Lower lobe of right lung (tissue), 2 donors: ENCODE data around the gene CCDC85C. TPM values are rescaled to one million over a fixed set of nuclear protein-coding genes. Genes with fewer than 3 reads are reported as not detected.
A peak's percentile ranks its signal among the peaks of the same experiment; 100 is the strongest.

ENCODE experiments used
- ATAC-seq, 2 donors: fragments of 200-7000 bp; cut with Tn5 transposase; one replicate each; pipeline ENCODE4 v1.9.1; 2020 to 2022; ENCODE audit warnings: mild to moderate bottlenecking in 2 of 2, moderate library complexity in 2 of 2
- DNase-seq: peaks from one replicate; pipeline ENCODE4 v3.0.0-alpha.2; 2020
- H3K27ac ChIP-seq: fragments of 200-600 bp; one replicate; pipeline ENCODE4 v1.8.0; 2022
- H3K27me3 ChIP-seq: fragments of 200-600 bp; one replicate; pipeline ENCODE4 v1.8.0; 2022; ENCODE audit warnings: low read depth
- H3K36me3 ChIP-seq: fragments of 200-600 bp; one replicate; pipeline ENCODE4 v1.8.0; 2022; ENCODE audit warnings: mild to moderate bottlenecking
- H3K4me1 ChIP-seq: fragments of 200-600 bp; one replicate; pipeline ENCODE4 v1.8.0; 2022
- H3K4me3 ChIP-seq: fragments of 200-600 bp; one replicate; pipeline ENCODE4 v1.8.0; 2022; ENCODE audit warnings: mild to moderate bottlenecking
- H3K9me3 ChIP-seq: fragments of 200-600 bp; one replicate; pipeline ENCODE4 v1.8.0; 2022
- intact Hi-C: fragments of 100-400 bp; cut with DNase I; formaldehyde crosslinking; loops from one replicate; pipeline ENCODE4 v1.11.0; 2022
- total RNA-seq: library from RNA; stranded (reverse); fragmentation: NEBNext Ultra II Directional; extraction: Animal tissue kit (Norgen Biotek cat#: 25700); gene quantifications from one replicate; pipeline ENCODE4 v1.2.1, GENCODE V29; 2021
- TF ChIP-seq, protein P1 (sequence below): fragments of 200-600 bp; IDR thresholded peaks from one replicate; pipeline ENCODE4 v1.8.0; 2022; ENCODE audit warnings: antibody characterized with exemption, mild to moderate bottlenecking
- donor health status: DM: no; HTN: yes; CAD: no; lungs with severe emphysema.

CCDC85C gene
- total RNA-seq, 1 donor from 2014 or later, result 15.3 TPM

DNA sequence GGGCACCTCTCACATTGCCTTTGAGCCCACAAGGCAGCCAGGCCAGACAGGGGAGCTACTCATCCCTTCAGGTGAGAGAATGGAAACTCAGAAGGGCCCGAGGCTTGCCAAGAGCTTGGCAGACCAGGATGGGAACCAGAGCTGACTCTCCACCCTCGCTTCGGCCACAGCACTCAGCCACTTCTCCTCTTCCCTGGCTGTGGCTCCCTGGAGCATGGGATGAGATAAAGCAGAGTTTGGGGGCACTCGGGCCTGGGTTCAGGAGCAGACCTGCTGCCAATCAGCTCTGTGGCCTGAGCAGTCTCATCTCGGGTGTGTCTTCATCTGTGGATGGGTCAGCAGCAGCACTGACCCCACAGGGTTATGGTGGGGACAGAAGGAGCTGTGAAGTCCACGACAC is 20.0 kb upstream of the CCDC85C start:
- H3K36me3 ChIP-seq, result no peaks in the 10 kb centered on the region
- peaks cover 13% of the 10 kb centered on the region for H3K27me3 ChIP-seq
- H3K9me3 ChIP-seq, result no peaks in the 10 kb centered on the region
- H3K4me1 ChIP-seq, result peaks cover 7% of the 10 kb centered on the region
- H3K27ac ChIP-seq, result no peak overlapping the region
- ATAC-seq (no peak), DNase-seq (no peak)
- intact Hi-C loops, result loop anchor here (10.0 kb wide), 1 partner anchor 99 kb away; no protein-coding TSS in a partner anchor
- TF ChIP-seq, protein P1, sequence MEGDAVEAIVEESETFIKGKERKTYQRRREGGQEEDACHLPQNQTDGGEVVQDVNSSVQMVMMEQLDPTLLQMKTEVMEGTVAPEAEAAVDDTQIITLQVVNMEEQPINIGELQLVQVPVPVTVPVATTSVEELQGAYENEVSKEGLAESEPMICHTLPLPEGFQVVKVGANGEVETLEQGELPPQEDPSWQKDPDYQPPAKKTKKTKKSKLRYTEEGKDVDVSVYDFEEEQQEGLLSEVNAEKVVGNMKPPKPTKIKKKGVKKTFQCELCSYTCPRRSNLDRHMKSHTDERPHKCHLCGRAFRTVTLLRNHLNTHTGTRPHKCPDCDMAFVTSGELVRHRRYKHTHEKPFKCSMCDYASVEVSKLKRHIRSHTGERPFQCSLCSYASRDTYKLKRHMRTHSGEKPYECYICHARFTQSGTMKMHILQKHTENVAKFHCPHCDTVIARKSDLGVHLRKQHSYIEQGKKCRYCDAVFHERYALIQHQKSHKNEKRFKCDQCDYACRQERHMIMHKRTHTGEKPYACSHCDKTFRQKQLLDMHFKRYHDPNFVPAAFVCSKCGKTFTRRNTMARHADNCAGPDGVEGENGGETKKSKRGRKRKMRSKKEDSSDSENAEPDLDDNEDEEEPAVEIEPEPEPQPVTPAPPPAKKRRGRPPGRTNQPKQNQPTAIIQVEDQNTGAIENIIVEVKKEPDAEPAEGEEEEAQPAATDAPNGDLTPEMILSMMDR, result no peak
- no peak overlapping the region for H3K4me3 ChIP-seq

DNA sequence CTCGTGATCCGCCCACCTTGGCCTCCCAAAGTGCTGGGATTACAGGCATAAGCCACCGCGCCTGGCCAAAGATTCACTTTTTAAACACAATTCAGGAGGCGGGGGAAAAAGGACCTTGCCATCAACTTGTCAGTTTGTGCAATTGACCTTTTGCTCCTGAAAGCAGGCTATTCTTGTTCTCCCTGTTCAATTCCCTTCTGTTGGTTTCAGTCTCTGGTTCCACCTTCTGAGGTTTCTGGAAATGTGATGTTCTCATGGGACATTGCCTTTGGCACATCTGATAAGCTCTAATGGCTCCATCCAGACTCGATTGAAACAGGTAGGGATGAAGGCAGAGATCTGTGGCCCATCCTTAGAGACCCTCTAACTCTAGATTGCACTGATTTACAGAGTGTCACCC is 17.9 kb upstream of the CCDC85C start:
- intact Hi-C loops, result loop anchor here (10.0 kb wide), 1 partner anchor 97 kb away; no protein-coding TSS in a partner anchor
- H3K9me3 ChIP-seq, result no peaks in the 10 kb centered on the region
- TF ChIP-seq, protein P1, result no peak
- H3K4me1 ChIP-seq, result peaks cover 7% of the 10 kb centered on the region
- ATAC-seq, result no peak
- H3K4me3 ChIP-seq, result no peak overlapping the region
- H3K36me3 ChIP-seq, result no peaks in the 10 kb centered on the region
- H3K27me3 ChIP-seq, result peaks cover 13% of the 10 kb centered on the region
- no peak overlapping the region for H3K27ac ChIP-seq
- no peak for DNase-seq

DNA sequence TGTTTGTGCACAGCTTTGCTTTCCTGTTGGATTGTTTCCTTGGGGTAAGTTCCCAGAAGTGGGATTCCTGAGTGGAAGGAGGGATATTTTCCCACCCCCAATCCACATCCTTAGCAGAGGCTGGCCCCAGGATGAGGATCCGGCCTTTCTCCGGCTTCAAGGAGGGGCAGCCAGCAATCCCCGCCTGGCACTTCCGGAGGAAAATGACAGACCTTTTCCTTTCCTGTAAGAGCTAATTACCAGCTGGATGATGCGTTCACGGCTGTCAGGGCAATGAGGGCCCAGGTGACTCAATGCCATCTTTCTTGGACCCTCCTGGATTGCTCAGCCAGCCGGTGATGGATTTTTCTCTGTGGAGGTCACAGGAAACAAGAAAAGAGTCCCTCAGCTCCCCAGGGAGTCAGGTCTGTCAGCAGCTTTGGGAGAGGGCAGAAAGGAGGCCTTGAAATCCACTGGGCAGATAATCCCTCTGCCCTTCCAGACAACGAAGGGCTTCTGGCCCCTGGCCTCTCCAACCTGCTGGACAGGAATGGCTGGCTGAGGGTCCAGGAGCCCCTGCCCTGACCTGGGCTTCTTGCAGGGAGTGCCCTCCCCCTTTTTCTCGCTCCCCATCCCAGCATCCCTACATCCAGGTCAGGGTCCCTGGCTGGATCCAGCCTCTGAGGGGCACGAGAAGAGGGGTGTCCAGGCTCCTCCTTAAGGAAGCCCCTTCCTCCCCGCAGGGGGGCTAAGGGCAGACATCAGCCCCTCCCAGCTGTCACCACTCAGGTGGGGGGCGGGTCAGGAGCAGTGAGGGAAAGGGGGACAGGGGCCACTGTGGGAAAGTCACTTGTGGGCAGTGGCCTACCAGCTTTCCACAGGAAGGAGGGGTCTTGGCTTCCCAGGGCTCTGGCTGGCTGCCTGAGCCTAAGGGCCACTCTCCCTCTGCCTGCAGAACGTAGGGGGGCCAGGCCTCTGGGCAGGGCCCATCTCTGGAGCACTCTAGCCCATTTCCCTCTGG is 16.1 kb upstream of the CCDC85C start:
- ATAC-seq (peak; percentile 10 to 57), DNase-seq (no peak)
- Histone ChIP-seq H3K9me3 (no peaks in the 10 kb centered on the region), H3K27me3 (peaks cover 7% of the 10 kb centered on the region), H3K4me3 (no peak overlapping the region), H3K36me3 (no peaks in the 10 kb centered on the region), H3K4me1 (peaks cover 7% of the 10 kb centered on the region), H3K27ac (peak overlapping the region; percentile 64)
- TF ChIP-seq, protein P1, result no peak
- intact Hi-C loops, result loop anchor here (10.0 kb wide), 1 partner anchor 95 kb away; no protein-coding TSS in a partner anchor

- TF ChIP-seq, protein P1, result no peak
- no peak for DNase-seq
Measured at GRCh38 chr14:99616832-99617800, 13.1 kb upstream of the CCDC85C start.

More at GRCh38 chr14:99616832-99617800, 13.1 kb upstream of the CCDC85C start:
- Histone ChIP-seq H3K4me3 (no peak overlapping the region), H3K36me3 (no peaks in the 10 kb centered on the region), H3K4me1 (peaks cover 7% of the 10 kb centered on the region), H3K9me3 (no peaks in the 10 kb centered on the region), H3K27ac (no peak overlapping the region), H3K27me3 (peaks cover 7% of the 10 kb centered on the region)
- intact Hi-C loops, result no loop called here
- no peak for ATAC-seq
